ENCODE measurements around the gene ETNK1.

Gene ETNK1

DNA sequence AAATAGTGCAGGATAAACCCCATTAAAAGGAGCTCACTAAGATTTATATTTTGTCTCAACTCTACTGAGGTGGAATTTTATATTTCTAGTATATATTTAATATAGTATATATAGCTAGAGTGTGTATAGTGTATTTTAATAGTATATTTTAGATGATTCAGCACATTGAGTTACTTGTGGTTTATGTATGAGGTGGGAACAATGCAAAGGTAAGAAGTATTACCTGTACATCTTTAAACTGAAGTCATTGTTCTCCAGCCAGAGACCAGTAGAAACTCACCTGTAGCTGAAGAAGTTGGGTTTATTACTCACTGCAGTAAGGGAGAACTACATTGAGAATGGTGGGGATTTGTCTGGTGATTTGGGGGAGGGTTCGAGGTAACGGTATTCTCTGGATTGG is 15.9 kb downstream of the ETNK1 start:
- DNase-seq, result no peak

DNA sequence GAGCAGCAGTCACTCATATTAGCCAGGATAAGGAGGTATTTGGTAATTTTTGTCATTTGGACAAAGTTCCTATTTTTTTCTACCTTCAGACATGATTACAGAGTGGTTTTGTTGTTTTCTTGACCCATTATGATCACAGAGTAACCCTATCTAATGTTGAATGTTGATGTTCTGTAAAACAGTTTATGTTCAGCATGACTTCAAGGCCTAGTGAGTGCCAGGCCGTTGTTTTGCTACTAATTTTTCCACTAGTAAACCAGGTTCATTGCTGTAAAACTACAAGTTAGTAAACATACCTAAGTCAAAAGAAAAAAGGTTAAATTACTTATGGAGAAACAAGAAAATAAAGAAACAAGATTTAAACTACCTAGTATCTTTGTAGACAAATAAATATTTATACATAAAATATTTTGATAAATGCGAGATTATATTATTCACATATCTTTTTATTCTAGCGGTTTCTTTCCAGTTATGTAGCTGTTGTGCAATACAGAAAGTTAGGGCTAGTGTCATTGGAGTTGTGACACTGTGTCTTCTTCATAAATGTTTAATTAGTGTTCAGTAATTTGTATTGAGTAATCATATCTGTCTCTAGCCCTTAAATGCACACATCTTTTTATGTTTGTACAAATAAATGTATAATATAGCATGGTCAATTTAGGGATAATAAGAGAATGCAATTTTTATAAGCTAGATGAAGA is 16.5 kb downstream of the ETNK1 start:
- no peak for DNase-seq

DNA sequence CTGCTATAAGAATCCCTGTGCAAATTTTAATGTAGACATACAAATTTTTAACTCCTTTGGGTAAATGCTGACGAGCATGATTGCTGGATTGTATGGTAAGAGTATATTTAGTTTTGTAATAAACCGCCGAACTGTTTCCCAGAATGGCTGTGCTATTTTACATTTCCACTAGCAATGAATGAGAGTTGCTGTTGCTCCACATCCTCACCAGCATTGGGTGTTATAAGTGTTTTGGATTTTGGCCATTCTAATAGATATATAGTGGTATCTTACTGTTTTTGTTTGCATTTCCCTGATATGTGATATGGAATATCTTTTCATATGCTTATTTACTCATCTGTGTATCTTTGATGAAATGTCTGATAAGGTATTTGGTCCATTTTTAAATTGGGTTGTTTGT is 23.7 kb downstream of the ETNK1 start:
- DNase-seq, result no peak

DNA sequence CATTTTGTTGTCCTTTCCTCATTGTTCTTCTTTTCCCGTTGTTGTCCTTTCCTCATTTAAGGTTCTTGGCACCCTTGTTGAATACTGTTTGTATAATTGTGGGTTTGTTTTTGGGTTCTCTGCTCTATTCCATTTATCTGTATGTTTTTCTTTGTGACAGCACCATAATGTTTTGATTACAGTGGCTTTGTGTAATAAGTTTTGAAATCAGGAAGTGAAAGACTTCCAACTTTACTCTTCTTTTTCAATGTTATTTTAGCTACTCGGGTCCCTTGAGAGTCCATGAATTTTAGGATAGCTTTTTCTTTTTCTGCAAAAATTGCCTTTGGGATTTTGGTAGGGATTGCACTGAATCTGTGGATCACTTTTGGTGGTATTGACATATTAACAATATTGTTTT is 28.1 kb downstream of the ETNK1 start:
- no peak for DNase-seq

DNA sequence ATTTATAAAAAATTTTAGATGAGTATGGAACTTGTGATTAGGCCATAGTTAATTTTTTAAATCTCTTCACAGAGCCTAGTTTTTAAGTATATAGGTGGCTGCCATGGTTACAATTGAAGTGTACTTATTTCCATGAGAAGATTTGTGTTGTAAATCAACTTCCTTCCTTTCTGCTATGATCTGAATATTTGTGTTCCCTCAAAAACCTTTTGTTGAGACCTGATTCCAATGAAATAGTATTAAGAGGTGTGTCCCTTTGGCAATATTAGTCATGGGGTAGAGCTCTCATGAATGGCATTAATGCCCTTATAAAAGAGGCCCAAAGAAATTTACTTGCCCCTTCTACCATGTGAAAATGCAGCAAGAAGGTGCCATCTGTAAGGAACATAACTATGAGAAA is 28.8 kb downstream of the ETNK1 start:
- DNase-seq, result no peak

DNA sequence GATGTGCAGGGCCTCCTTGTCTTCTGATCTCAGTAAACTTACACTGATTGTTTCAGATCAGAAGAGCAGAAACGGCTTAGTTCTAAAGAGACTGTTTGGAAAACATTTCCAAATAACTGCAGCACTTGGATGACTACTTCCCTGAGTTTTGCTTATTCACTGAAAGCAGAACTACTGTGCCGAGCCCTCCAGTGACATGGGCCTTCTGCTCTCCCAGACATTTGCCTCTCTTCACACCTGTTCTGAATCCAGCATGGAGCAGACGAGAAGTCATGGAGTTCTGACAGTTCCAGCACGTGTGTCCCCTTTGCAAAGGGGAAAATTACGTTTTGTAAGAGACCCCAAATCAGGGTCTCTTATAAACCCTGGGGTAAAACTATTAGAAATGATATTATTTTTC is 31.4 kb downstream of the ETNK1 start:
- DNase-seq, result no peak

DNA sequence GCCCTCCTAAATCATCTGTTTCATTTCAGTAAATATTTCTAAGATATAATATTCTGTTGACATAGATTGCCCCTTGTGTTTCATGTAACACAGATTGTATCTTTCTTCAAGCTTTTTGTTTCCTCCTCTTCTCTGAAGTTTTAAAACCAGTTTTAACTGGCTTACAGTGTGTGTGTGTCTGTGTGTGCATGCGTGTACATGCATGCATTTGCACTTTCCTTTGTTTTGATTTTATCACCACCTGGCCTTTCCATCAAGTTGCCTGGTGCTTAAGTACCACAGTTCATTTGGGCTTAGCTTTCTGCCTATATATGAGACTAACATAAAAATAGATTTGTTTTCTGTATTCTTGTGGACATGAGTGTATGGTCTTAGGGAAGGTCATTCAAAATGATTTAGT is 31.9 kb downstream of the ETNK1 start:
- DNase-seq, result no peak

DNA sequence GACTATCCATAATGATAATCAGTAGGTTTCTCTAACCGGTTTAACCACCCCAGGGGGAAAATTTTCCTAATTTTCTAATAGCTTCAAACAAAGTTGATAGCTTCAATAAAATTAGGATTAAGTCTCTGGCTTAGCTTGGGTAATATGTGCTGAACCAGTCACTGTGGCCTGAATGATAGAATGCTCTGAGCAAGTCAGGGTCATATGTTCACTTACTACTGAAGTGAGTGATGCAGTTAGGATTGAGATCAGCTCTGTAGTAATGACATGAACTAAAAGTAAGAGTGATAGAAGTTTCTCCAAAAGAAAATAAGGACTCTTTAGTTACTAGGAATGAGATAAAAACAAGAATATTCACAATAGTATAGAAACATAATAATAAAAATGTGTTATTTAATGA is 32.6 kb downstream of the ETNK1 start:
- no peak for DNase-seq

DNA sequence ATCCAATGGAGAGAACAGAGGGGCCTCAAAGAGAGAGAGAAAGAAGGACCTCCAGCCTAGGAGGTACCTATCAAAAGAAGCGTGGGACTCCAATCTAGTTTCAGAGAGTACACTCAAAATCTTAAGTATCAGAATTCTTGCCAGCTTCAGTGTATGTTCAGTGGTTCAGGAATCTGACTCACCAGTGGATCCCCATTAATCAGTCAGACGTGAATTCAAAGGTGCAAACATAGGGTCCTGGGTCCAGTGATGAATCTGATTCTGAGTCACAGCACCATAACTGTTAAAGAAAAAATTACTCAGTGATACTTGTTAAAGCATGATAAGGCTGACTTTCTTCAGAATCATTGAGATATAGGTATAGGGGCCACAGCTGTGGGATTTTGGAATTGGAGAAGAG is 33.2 kb downstream of the ETNK1 start:
- no peak for DNase-seq

DNA sequence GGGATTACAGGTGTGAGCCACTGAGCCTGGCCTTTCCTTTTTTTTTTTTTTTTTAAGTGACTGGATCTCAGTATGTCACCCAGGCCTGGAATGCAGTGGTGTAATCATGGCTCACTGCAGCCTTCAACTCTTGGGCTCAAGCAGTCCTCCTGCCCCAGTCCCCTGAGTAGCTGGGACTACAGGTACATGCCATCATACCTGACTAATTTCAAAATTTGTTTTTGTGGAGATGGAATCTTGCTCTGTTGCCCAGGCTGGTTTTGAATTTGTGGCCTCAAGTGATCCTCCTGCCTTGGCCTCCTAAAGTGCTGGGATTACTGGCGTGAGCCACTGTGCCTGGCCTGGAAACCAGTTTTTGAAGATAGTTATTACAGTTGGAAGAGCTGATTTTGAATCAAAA is 37.4 kb downstream of the ETNK1 start:
- no peak for DNase-seq

DNA sequence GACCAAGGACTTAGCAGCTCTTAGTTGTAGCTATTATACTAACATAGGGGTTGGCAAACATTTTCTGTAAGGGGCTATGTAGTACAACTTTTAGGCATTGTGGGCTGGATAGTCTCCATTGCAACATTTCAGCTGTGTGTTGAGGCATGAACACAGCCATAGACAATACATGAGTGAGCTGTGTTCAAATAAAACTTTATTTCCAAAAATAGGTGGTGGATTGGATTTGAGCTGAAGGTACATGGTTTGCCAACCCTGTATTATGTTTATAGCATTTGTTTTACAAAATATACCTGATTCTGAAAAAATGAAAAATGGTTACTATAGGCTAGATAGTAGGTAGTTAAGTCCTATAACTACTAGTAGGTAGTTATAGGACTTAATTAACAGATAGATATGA is 40.5 kb downstream of the ETNK1 start:
- DNase-seq, result no peak

DNA sequence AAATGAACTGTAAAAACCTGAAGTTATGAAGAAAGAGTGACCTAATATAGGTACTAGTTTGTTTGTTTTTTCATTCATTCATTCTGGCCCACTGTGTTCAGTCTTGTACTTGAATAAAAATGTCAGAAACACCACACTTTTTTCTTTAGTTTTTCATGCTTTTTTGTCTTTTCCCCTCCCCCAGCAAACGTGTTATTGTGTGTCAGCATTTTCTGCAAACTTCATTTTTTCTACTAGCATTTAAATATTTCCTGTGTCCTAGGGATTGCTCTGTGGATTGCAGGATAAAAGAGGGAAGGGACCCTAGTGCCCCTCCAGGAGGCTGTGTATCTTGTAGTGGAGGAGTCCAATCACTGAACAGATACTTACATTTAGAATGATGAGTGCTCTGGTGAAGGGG is 42.2 kb downstream of the ETNK1 start:
- DNase-seq, result no peak

DNA sequence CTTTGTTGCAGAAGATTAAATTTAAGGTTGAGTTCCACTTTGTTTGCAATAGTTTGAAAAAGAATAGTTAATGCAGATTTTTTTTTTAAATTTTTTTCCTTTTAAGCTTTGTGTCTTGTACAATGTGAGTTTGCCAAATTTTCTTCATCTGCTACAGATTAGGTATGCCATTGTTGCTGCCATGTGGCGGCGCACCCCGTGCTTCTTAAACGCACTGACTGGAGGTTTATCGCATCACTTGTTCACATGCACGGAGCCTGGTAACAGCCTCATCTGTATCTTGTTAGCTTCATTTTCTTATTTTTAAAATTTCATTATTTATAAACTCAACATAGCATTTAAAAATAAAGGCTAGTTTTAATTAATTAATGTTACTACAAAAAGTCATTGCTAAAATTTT is 43.5 kb downstream of the ETNK1 start:
- DNase-seq, result no peak

DNA sequence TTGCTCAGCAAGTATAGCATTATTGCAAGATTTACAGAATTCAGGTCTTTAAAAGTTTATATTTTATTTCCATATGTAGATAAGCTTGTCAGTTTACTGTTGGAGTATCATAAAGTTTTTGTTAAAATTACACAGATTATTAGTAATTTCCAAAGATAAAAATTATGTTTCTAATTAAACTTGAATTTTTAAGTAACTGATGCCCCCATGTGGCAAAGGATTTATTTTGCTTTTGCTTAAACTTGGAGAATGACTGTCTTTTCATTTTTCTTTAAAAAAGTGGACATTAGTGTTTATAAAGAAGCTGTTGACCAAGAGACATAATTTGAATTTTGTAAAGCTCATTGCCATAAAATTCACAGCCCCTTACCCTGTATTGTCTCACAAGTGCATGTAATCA is 45.8 kb downstream of the ETNK1 start:
- no peak for DNase-seq

DNA sequence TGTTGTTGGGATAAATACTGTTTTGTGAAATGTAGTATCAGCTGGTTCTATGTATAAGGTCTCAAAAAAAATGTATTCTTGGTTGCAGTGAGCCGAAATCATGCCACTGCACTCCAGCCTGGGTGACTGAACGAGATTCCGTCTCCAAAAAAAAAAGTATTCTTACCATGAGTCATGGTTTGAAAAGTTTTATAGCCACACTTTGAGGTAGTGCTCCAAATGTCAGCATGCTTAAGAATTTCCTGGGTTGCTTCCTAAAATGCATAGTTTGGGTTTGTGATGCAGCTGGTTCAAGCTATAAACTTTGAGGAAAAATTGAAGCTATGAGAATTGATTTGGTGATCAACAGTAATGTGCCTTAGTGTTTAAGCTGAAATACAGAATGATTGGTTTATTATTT is 48.0 kb downstream of the ETNK1 start:
- no peak for DNase-seq

DNA sequence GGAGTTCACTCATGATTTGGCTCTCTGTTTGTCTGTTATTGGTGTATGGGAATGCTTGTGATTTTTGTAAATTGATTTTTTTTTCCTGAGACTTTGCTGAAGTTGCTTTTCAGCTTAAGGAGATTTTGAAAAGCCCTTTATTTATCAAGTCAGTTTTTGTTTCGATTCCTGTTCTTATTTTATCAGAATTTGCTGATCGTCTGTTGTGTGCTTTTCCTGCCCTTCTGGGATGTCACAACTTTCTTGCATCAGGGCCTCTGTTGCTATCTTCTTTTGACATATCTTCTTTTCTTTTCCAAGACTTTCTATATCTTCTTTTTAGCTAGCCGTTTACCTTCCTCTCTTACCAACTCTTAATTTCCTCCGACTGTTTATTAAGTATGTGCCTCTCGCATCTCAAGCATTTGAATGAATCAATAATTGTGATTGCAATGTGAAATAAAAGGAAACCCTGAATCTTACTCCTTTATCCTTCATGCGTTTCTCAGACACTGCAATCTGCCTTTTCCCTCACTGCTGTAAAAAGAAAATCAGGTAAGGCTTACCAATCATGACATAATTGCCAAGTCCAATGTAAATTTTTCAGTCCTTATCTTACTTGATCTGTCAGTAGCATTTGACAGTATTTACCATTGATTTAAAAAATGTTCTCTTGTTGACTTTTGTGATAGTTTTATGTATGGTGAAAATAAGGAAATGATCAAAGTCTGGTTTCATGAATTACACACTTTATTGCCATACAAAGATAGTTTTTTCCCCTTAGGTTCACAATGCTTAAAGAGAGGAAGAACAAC is 53.0 kb downstream of the ETNK1 start:
- no peak for DNase-seq

DNA sequence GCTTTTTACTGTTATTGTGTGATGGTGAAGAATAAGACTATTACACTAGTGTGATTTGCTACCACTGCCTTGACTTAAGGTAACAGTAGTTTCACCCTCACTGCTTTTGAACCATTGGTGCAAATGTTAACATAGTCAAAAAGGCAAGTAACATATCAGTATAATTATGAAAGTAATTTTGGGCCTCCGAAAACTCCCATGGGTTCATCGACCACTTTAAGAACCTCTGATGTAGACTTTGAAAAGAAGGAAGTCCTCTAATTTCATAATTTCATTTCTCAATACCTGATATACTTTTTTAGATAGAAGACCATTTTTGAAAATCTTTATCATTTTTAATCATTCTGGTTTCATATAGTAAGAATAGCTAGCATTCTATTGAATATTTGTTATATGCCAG is 57.7 kb downstream of the ETNK1 start:
- no peak for DNase-seq

DNA sequence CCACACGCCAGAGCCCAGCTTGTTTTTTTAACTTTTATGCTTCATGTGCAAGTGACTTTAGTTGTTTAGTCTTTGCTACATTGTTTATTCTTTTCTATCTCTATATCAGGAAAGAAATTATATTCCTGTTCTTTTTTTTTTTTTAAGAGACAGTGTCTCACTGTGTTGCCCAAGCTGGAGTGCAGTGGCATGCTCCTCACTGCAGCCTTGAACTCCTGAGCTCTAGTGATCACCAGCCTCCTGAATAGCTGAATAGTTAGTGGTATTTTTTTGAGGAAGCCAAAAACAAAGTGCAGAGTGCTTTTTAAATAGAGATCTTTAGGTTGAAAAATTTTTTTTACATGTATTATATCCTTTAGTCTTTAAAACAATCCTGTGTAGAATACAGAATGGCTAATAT is 58.2 kb downstream of the ETNK1 start:
- DNase-seq, result no peak

DNA sequence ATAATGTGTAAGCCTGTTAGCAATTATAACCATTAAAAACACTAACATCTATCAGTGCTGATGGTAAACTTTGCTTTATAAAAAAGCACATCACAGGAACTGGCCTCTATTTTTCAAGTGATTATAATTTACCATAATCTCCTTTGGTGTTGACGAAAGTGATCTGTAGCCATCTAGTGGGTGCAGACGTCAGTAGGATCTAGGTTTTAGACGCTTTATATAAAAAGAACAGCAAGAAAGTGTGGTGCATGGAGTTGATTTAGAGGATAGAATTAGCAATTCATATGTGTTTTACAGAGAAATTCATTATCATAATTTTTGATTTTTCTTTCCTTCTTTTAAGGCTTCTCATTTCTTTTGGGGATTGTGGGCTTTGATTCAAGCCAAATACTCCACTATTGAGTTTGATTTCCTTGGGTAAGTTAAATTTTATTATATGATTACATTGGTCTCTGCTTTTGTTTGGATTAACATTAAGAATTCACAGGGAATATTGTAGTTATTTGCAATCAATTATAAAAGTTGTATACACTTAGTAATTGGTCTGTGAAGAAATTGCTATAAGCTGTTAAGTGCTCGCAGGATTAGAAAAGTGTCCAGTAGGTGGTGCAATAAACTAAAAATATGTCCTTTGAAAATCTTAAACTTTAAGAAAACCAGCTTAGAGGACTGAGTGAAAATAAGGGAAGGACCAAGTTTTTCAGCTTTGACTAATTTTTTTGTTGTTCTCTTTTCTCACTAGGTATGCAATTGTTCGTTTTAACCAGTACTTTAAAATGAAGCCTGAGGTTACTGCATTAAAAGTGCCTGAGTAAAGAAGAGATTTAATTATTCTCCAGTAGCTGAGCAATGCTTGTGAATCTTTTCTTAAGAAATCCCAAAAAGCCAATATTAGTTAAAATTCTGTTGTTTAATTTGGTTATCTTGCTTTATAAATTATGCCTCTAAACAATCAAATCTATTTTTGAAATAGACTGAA is 59.5 kb downstream of the ETNK1 start:
- no peak for DNase-seq

DNA sequence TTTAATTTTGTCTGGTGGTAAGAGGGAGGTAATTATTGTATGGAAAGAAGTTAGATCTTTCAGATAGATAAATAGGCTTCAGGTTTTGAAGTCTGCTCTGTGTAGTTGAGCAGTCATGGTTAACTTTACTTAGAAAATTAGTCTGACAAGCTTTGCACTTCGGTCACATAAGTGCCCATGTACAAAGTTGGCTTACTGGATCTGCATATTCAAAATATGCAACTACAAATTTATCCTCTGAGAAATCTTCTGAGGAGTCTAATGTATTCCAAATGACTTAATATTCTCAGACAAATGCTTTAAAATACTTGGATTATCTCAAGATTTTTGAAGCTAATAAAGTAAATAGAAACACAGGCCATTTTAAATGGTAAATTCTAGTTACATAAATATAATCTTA is 61.2 kb downstream of the ETNK1 start:
- no peak for DNase-seq

DNA sequence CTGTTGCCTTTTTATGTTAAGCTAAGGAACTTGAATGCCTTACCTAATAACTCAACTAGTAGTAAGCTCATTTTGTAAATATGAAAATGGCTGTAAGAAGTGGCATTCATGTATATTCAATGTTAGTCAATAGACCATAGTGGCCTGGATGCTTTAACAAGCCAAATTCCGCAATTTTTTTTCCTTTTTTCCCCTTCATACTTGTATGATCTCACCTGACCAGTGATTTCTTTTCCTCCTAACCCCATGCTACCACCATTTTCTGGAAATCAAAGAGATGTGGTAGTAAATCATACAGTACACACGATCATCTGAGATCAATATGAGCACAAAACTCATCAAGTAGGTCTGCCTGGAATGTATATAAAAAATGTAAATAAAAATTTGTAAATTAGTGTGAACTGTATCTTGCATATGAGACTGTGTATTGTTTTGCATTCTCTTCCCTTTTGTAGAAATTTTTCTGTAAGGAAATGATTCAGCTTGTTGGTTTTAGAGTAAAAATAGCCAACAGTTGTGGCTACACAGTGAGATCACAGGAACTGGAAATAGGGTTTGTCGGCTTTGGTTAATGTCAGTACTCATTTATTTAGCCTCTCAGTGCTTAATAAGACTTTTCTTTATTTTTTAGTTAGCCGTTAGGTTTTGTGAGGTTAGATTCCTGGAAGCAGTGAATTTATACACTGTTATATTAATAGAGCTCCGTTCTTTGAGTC is 62.5 kb downstream of the ETNK1 start:
- no peak for DNase-seq

DNA sequence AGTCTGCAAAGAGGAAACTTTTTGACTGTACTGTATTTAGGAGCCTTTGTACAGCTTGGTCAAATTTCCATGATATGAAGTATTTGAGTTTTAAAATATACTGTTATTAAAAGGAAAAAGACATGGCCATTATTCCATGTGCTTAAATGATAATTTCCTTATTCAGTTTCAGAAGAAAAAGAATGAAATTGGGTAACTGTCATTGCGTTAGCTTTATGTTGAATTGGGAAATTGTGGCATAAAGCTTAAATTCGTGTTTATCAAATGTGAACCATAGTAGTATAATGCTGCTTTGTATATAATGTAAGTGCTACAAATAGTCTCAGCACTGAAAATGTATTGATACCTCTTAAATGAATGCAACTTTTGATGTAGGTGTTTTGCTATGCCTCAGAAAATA is 64.9 kb downstream of the ETNK1 start:
- DNase-seq, result no peak

DNA sequence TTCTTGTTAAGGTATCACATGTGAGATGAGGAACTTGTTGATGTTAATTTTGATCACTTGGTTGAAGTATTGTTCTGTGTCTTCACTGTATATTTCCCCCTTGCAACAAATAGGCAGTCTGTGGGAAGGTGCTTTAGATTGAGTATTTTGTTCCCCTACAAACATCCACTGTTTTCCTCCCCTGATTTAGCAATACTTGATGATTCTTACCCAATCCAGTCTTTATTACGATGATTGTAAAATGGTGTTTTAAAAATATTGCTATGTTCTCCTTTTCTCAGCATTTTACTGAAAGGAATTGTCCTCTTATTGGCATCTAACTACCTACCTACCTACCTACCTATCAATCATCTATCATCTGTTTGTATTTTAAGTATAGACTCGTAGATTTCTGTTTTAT is 66.3 kb downstream of the ETNK1 start:
- no peak for DNase-seq

Measured in NK-92 treated with Interleukin-12 subunit alpha and Interleukin-12 subunit beta, amount 100 ng/mL, for 24 hours (cell line).